Measurements from ENCODE around the gene CANX.
"Not testable (repeated sequence)": the region's sequence is repeated elsewhere in the genome, so short reads cannot be mapped to it uniquely, and the experiment has no call there.

Gene CANX

DNA sequence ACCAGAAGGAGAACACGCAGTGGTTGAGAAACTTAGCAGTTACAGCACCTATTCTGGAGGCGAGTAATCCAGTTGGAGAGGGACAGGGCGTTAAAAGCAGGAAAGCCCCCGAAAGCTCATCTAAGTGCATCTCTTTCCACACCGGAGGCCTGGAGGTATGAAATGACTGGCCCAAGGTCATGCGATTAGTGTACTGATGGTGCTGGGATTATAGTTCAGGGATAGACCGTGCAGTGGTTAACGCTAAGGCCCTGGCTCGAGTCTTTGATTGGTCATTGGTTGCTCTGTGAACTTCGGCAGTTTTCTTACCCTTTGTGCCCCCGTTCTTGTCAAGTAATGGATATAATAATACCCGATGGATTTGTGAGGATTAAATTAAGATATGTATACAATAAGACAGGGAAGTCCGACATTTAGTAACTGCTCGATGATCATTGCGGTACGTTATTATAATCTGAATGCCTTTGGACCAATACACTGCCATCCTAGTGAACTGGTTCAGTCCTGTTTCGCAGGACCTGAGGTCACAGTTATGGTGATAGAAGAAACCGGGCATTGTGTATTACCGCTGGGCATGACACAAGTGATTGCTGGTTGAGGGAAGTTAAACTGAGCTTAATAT, 960 bp downstream of the CANX start:
- no peak for DNase-seq

- DNase-seq = no peak
These were observed 1.7 kb downstream of the CANX start for GRCh38 chr5:179700401-179700918.

DNA sequence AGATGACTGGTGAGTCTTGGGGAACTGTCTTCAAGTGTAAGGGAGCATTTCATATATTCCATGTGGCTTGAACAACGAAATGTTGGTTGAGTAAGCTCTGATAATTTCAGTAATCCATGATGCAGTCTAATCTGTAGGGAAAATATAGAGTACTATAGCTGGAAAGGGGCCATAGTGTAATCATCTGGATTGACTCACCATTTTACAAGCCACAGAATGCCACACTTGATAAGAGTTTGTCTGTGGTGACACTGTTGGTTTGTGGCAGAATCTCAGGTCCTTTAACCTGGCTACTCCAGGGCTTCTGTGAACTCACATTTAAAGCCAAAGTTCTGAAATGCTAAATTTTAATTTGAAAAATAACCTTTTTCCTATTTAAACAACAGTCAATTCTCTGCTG, 17.5 kb downstream of the CANX start:
- no peak for DNase-seq

- DNase-seq = no peak
These were observed 21.5 kb downstream of the CANX start for GRCh38 chr5:179720222-179720621.

GRCh38 chr5:179724163-179724562, 25.4 kb downstream of the CANX start:
- DNase-seq = no peak

DNA sequence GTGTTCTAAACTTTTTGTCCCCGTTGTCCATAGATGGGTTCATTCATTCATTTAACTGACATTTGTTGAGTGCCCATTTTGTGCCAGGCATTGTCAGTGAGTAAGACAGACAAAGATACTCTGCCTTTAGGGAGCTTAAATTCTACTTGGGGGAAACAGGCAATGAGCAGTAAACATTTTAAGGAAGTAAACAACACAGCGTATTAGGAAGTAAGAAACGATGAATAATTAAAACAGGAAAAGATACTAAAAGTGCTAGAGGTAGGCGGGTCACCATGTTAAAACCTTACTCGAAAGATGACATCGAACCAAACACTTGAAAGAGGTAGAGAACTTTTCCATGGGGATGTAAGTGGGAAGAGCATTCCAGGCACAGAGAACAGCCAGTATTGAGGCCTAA, 28.3 kb downstream of the CANX start:
- no peak for DNase-seq

DNA sequence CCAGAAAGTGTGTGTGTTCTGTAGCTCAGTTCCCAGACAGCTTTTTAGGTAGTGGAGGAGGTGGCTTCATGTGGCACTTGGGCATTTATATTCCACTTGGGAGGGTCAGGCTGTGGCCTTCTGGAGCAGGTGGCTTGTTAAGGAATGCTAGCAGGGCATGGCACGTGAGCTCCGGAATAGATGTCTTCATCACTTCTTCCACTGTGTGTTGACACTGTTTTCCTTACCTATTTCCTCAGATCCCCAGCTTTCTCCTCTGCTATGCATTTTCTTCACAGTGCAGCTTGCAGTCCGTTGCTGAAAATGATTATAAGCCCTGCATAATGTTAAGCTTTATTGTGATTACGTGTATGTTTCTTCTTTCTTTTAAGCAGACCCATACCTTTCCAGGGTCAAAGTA, 30.5 kb downstream of the CANX start:
- no peak for DNase-seq

DNA sequence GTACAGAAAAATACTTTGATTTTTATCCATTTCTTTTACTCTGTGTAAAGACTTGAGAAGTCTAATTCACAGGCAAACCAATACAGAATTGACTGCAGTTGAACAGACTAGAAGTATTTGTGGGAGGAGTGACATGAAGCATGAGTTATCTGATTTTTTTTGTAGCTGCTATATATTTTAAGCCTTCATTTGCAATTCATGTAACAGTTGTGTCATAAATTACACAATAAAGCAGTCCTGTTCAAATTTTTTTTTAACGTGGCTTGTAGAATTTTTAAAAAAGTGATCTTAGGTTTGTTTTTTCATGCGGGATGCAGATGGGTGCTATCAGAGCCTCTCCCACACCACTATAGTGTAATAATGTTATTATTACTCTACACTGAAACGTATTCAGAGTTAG, 31.0 kb downstream of the CANX start:
- no peak for DNase-seq

DNA sequence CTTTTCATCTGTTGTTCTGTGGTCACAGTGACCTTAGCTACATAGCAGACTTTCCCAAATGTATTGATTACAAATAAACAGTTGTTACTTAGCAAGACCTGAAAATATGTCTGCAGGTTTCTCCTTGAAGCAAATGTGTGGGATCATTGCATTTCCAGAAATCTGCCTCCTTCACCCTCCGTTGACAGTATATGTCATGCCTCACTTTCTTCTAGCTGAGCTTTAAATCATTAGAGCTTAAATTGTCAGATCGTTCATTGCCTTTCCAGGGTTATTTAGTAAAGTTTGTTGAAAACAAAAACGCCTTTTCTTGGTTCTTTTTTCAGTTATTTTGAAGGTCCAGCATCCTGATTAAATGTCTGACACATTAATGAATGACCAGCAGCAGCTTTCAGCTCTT, 31.6 kb downstream of the CANX start:
- DNase-seq = no peak

DNA sequence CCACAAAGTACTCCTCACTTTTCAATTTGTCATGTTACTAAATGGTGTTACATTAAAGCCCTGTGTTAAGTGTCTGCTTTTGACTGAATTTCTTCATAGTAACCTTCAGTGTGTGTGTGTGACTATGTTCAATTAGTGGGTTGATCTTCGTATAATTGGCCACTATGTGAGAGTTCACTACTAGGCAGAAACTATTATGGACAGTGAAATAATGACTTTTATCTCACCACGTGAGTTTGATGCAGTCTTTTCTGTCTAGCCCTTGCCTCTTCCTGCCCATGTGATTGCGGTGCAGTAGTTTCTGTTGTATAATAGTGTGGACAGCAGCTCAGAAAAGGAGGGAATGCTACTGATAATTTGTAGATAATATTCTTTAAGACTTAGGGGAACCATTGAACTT, 32.1 kb downstream of the CANX start:
- no peak for DNase-seq

- DNase-seq = no peak
These were observed 33.1 kb downstream of the CANX start for GRCh38 chr5:179731791-179732411.

DNA sequence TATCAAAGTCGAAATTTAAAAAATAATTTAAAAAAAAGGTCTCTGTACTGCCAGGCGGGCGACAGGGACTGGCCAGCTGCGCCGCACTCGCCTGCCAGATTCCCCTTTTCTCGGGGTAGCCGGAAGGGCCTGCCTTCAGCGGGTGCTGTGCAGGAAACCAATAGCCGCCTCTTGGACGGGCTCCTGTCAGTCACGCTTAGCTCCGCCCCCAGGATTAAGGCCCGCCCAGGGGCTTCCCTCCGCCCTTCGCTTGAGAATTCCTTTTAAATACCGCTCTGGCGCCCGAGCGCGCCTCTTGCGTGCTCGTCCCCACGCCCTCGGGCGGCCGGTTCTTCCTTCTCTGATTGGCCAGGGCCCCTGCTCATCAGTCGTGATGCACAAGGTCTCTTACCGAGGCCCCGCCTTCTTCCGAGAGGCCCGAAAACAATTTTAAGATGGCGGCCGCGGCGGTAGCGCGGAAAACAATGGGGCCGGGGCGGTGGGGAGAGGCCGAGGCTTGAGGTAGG, 33.7 kb downstream of the CANX start, which contains the start of gene MAML1:
Gene MAML1 (plus strand): TSS at position 411 of the 506 bp plus-strand sequence. CDS start 291 bp downstream, outside the sequence.
- DNase-seq = peak; percentile 96

DNA sequence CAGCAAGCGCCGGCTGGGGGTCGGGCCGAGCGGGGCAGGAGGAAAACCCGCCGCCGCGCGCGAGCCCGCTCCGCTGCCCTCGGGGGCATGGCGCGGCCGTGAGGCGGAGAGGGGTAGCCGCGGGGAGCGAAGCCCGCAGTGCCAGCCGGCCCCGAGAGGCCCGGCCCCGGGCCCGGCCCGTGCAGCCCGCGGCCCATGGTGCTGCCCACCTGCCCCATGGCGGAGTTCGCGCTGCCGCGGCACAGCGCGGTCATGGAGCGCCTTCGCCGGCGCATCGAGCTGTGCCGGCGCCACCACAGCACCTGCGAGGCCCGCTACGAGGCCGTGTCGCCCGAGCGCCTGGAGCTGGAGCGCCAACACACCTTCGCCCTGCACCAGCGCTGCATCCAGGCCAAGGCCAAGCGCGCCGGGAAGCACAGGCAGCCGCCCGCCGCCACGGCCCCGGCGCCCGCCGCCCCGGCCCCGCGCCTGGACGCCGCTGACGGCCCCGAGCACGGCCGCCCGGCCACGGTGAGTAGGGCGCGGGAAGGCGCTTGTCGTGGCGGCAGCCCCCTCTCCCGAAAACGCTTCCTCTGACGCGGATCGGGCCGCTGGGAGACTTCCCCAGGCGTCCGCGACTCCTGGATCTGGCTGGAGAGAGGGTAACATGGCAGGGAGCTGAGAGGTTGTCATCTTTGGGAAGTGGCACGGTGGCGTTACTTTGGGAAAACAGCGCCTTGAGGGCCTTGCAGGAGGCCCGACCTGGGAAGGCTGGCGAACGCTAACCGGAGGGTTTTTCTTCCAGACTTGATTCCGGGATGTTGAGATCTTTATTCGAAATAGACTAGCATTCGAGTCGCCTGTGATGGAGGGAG, 34.4 kb downstream of the CANX start:
- DNase-seq = peak; percentile 32

GRCh38 chr5:179733772-179734126, 35.0 kb downstream of the CANX start:
- DNase-seq = no peak

- no peak for DNase-seq
These were observed 35.9 kb downstream of the CANX start for GRCh38 chr5:179734536-179735164.

GRCh38 chr5:179738742-179739141, 40.0 kb downstream of the CANX start:
- DNase-seq = no peak

DNA sequence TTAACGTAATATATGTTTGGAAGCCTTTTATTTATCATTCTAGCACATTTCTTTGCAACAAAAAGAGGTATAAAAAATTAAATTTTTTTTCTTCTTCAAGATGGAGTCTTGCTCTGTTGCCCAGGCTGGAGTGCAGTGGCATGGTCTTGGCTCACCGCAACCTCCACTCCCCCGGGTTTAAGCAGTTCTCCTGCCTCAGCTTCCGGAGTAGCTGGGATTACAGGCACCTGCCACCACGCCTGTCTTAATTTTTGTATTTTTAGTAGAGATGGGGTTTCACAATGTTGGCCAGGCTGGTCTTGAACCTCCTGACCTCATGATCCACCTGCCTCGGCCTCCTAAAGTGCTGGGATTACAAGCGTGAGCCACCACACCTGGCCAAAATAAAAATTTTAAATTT, 45.3 kb downstream of the CANX start:
- DNase-seq = not testable (repeated sequence)

DNA sequence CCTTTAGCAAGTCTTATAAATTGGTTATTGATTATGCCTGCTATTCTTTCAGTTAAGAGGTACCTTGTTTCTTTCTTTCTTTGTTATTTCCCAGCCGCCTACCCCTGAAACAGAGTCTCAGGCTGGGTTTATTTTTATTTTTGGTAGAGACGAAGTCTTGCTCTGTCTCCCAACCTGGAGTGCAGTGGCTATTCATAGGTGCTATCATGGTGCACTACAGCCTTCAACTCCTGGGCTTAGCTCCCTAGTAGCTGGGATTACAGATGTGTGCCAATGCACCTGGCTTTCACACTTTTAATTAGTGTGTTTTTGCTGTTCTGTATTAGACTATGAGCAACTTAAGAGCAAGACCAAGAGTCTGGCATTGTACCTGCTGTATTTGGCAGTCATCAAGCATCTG, 48.1 kb downstream of the CANX start:
- no peak for DNase-seq

DNA sequence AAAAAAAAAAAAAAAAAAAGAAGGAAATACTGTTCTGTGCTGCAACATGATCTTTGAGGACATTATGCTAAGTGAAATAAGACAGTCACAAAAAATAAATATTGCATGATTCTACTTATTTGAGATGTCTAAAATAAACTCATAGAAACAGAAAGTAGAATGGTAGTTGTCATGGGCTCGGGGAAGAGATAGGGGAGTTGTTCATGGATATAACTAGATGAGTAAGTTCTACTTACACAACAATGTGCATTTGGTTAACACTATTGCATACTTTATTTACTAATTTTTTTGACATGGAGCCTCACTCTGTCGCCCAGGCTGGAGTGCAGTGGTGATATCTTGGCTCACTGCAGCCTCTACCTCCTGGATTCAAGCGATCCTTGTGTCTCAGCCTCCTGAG, 49.0 kb downstream of the CANX start:
- DNase-seq = no peak

- DNase-seq = no peak
These were observed 51.2 kb downstream of the CANX start for GRCh38 chr5:179749857-179750508.

DNA sequence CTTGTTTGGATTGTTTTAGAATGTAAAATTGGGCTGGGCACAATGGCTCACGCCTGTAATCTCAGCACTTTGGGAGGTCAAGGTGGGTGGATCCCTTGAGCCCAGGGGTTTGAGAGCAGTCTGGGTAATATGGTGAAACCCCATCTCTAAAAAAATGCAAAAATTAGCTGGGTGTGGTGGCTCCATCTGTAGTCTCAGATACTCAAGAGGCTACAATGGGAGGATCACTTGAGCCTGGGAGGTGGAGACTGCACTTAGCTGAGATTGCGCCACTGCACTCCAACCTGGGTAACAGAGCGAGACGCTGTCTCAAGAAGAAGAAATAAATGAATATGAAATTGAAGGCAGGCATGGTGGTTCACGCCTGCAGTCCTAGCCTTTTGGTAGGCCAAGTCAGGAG, 55.2 kb downstream of the CANX start:
- no peak for DNase-seq

GRCh38 chr5:179755022-179755421, 56.3 kb downstream of the CANX start:
- no peak for DNase-seq

- no peak for DNase-seq
These were observed 60.2 kb downstream of the CANX start for GRCh38 chr5:179758955-179759354.
